PC-9 (cell line): Measurements from ENCODE around the gene MBNL3.

Experiments used
- EZH2 ChIP-seq: fragments of 200-600 bp; sonication (generic); IDR thresholded peaks from 2 replicates; pipeline ENCODE4 v1.8.0; 2017; ENCODE audit warnings: antibody characterized with exemption, low read depth
- TF ChIP-seq, protein P1 (sequence below): fragments of 200-600 bp; sonication (generic); conservative IDR thresholded peaks from 2 replicates; pipeline ENCODE4 v1.6.1; 2017; ENCODE audit warnings: mixed run types, antibody characterized with exemption, mild to moderate bottlenecking, moderate library complexity

DNA sequence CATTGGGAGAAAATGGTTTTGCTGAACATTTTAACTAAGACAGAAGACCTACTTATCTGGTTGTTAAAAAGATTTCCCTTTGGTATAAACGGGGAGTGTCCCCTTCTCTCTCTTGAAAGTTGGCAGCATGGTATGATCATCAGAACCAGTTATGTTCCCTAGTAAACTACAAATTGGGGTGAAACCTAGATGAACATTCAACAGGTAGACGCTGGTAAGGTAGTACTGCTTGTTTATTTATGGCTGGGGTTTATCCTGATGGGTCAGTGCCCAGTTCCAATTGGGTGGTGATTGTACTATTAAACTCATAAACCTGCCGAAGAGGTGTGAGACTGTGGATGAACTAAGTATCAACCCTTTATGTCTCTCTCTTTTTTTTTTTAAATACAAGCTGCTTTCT lies 100.5 kb downstream of the MBNL3 start:
- TF ChIP-seq, protein P1, sequence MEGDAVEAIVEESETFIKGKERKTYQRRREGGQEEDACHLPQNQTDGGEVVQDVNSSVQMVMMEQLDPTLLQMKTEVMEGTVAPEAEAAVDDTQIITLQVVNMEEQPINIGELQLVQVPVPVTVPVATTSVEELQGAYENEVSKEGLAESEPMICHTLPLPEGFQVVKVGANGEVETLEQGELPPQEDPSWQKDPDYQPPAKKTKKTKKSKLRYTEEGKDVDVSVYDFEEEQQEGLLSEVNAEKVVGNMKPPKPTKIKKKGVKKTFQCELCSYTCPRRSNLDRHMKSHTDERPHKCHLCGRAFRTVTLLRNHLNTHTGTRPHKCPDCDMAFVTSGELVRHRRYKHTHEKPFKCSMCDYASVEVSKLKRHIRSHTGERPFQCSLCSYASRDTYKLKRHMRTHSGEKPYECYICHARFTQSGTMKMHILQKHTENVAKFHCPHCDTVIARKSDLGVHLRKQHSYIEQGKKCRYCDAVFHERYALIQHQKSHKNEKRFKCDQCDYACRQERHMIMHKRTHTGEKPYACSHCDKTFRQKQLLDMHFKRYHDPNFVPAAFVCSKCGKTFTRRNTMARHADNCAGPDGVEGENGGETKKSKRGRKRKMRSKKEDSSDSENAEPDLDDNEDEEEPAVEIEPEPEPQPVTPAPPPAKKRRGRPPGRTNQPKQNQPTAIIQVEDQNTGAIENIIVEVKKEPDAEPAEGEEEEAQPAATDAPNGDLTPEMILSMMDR, result no peak
- TF ChIP-seq EZH2, result no peak
